ENCODE results near the gene AHSA1. TPM values are rescaled to one million over a fixed set of nuclear protein-coding genes. Genes with fewer than 3 reads are reported as not detected.

AHSA1 gene
- polyA plus RNA-seq, 1 of the 3 experiments (the other 2 are of a cell fraction) = 366 TPM

DNA sequence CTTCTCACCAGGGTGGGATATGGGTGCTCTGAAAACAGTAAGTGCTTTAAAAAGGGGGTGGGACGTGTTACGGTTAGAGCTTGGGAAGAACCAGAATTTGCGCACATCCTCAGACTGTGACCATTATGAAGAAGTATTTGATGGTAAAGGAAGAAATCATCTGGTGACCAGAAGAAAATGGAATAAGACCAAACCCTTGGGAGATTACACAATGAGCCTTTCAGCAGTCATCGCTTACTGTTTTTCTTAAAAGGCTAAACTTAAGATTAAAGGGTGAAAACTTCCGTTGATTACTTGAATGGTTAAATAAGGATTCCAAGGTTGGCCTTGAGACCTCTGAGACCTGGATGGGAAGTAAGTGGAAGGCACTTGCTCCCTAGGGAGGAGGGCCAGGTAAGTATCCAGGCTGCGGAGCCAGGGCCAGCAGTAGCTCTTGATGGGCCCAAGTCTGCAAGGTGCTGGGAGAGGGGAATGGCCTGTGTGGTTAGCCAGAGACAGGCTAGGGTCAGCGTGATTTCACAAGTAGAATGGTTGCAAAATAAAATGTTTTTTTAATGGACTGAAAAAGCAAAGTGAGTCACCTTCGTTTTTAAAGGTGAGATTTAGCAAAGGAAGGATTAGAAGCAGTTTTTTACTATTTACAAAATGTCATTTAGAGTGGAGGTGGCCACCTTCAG is 53.7 kb downstream of the AHSA1 start:
- 92% methylated on average over 8 of the region's 8 CpGs for WGBS (ENCODE audit: low lambda C conversion rate)
- H3K4me3 ChIP-seq (ENCODE audit: low read depth in 2 of 2, low read length in 1 of 2) = no peak overlapping the region
- H3K36me3 ChIP-seq (replicated peaks in 1 of 2; ENCODE audit: control insufficient read depth in 1 of 2, insufficient read depth in 2 of 2, low read length in 1 of 2) = peaks cover 25 to 36% of the 10 kb centered on the region in 2 experiments
- CTCF ChIA-PET = no interaction called here
- no peaks in the 10 kb centered on the region for H3F3A ChIP-seq (replicated peaks; ENCODE audit: insufficient read depth)
- no peak overlapping the region for H3K27ac ChIP-seq (ENCODE audit: low read depth in 2 of 2, low read length in 1 of 2)
- H3K9me2 ChIP-seq = no peaks in the 10 kb centered on the region
- POLR2A ChIA-PET = no interaction called here
- DNase-seq = no peak
- TF ChIP-seq NRF1 (IDR thresholded peaks at IDR 0.05; ENCODE audit: low read depth, low read length) = no peak
- no peaks in the 10 kb centered on the region for H3K4me1 ChIP-seq (ENCODE audit: control insufficient read depth in 1 of 2, insufficient read depth in 2 of 2, low read depth in 1 of 2, low read length in 1 of 2)
- H3K79me2 ChIP-seq (ENCODE audit: insufficient read depth) = no peaks in the 10 kb centered on the region
- H2AFZ ChIP-seq (ENCODE audit: low read depth) = no peak overlapping the region
- H3K27me3 ChIP-seq (ENCODE audit: insufficient read depth) = no peaks in the 10 kb centered on the region
- no peaks in the 10 kb centered on the region for H3K9me3 ChIP-seq
- H3K4me2 ChIP-seq = no peak overlapping the region
- H3K9ac ChIP-seq = no peak overlapping the region
- H4K20me1 ChIP-seq (ENCODE audit: insufficient read depth) = no peaks in the 10 kb centered on the region

DNA sequence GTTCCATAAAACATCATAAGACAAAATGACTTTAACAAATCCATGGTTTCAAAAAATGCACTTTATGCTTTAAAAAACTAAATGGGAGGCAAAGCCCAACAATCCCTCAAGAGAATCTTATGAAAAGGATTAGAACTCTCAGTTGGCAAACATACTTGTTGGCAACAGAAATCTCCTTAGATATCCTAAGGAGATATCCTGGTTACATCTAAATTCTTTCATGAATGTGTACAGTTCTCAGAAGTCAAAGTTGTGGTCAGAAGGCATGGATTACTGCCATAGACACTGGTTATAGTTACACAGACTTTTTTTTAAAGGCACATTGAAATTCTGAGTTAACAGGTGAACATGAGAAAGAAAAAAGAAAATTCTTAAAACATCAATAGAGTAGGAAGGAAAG is 58.2 kb downstream of the AHSA1 start:
- H3K9me3 ChIP-seq = no peaks in the 10 kb centered on the region
- no peak overlapping the region for H2AFZ ChIP-seq (ENCODE audit: low read depth)
- TF ChIP-seq, protein P1, sequence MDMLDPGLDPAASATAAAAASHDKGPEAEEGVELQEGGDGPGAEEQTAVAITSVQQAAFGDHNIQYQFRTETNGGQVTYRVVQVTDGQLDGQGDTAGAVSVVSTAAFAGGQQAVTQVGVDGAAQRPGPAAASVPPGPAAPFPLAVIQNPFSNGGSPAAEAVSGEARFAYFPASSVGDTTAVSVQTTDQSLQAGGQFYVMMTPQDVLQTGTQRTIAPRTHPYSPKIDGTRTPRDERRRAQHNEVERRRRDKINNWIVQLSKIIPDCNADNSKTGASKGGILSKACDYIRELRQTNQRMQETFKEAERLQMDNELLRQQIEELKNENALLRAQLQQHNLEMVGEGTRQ (IDR thresholded peaks at IDR 0.05; ENCODE audit: borderline replicate concordance, low read depth, low read length) = no peak
- TF ChIP-seq, protein P2, sequence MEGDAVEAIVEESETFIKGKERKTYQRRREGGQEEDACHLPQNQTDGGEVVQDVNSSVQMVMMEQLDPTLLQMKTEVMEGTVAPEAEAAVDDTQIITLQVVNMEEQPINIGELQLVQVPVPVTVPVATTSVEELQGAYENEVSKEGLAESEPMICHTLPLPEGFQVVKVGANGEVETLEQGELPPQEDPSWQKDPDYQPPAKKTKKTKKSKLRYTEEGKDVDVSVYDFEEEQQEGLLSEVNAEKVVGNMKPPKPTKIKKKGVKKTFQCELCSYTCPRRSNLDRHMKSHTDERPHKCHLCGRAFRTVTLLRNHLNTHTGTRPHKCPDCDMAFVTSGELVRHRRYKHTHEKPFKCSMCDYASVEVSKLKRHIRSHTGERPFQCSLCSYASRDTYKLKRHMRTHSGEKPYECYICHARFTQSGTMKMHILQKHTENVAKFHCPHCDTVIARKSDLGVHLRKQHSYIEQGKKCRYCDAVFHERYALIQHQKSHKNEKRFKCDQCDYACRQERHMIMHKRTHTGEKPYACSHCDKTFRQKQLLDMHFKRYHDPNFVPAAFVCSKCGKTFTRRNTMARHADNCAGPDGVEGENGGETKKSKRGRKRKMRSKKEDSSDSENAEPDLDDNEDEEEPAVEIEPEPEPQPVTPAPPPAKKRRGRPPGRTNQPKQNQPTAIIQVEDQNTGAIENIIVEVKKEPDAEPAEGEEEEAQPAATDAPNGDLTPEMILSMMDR (IDR thresholded peaks at IDR 0.05) = no peak
- no peak for TF ChIP-seq EZH2phosphoT487 (IDR thresholded peaks at IDR 0.05; ENCODE audit: borderline replicate concordance, low read depth)
- no peak for TF ChIP-seq NFIC (IDR thresholded peaks at IDR 0.05; ENCODE audit: borderline replicate concordance)
- no peak for TF ChIP-seq SMC3 (IDR thresholded peaks at IDR 0.05; ENCODE audit: low read depth, low read length)
- TF ChIP-seq, protein P3, sequence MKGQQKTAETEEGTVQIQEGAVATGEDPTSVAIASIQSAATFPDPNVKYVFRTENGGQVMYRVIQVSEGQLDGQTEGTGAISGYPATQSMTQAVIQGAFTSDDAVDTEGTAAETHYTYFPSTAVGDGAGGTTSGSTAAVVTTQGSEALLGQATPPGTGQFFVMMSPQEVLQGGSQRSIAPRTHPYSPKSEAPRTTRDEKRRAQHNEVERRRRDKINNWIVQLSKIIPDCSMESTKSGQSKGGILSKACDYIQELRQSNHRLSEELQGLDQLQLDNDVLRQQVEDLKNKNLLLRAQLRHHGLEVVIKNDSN (IDR thresholded peaks at IDR 0.05; ENCODE audit: borderline replicate concordance, low read depth) = no peak
- TF ChIP-seq MEF2A (IDR thresholded peaks at IDR 0.05; ENCODE audit: borderline replicate concordance, low read depth) = no peak
- no peak for DNase-seq
- no peaks in the 10 kb centered on the region for H4K20me1 ChIP-seq (ENCODE audit: insufficient read depth)
- H3K27ac ChIP-seq (ENCODE audit: low read depth in 2 of 2, low read length in 1 of 2) = no peak overlapping the region
- H3K27me3 ChIP-seq (ENCODE audit: insufficient read depth) = no peaks in the 10 kb centered on the region
- H3F3A ChIP-seq (replicated peaks; ENCODE audit: insufficient read depth) = no peaks in the 10 kb centered on the region
- no peak overlapping the region for H3K9ac ChIP-seq
- no peaks in the 10 kb centered on the region for H3K9me2 ChIP-seq
- H3K36me3 ChIP-seq (replicated peaks in 1 of 2; ENCODE audit: control insufficient read depth in 1 of 2, insufficient read depth in 2 of 2, low read length in 1 of 2) = peaks cover 37 to 39% of the 10 kb centered on the region in 2 experiments
- no peak overlapping the region for H3K4me2 ChIP-seq
- ChIA-PET CTCF (no interaction called here), POLR2A (no interaction called here)
- H3K4me1 ChIP-seq (ENCODE audit: control insufficient read depth in 1 of 2, insufficient read depth in 2 of 2, low read depth in 1 of 2, low read length in 1 of 2) = peaks cover 0 to 3% of the 10 kb centered on the region in 2 experiments; a peak in 1 of 4 replicates
- no peaks in the 10 kb centered on the region for H3K79me2 ChIP-seq (ENCODE audit: insufficient read depth)
- H3K4me3 ChIP-seq (ENCODE audit: low read depth in 2 of 2, low read length in 1 of 2) = no peak overlapping the region

Small RNA genes within 50 kb of the gene (small RNA-seq; reads per million reads assigned to genes)
- 0 to 0.06 (median 0) reads per million in 7 experiments for gene RF00404

Other genes with a start within 250 kb of the AHSA1 start
- not detected in 2 replicates for gene NGB, start 186.9 kb upstream of the AHSA1 start, polyA plus RNA-seq (2012; rRNA removed)
- 19.9 and 22.8 TPM in 2 replicates for gene POMT2, start 137.2 kb upstream of the AHSA1 start, polyA plus RNA-seq (2012; rRNA removed)
- gene GSTZ1, start 137.1 kb upstream of the AHSA1 start, polyA plus RNA-seq (2012; rRNA removed) = 43.1 and 53.7 TPM in 2 replicates
- 2.3 and 3.2 TPM in 2 replicates for gene TMED8, start 81.0 kb upstream of the AHSA1 start, polyA plus RNA-seq (2012; rRNA removed)
- 1.7 and 3.0 TPM in 2 replicates for gene SAMD15, start 80.7 kb upstream of the AHSA1 start, polyA plus RNA-seq (2012; rRNA removed)
- 0.21 and 0.37 TPM in 2 replicates for gene NOXRED1, start 34.6 kb upstream of the AHSA1 start, polyA plus RNA-seq (2012; rRNA removed)
- gene VIPAS39, start 492 bp upstream of the AHSA1 start, polyA plus RNA-seq (2012; rRNA removed) = 20.8 and 29.2 TPM in 2 replicates
- 0.08 and 0.20 TPM in 2 replicates for gene ISM2, start 40.7 kb downstream of the AHSA1 start, polyA plus RNA-seq (2012; rRNA removed)
- 10.2 and 14.4 TPM in 2 replicates for gene SPTLC2, start 158.5 kb downstream of the AHSA1 start, polyA plus RNA-seq (2012; rRNA removed)
- 10.7 and 12.7 TPM in 2 replicates for gene ALKBH1, start 249.9 kb downstream of the AHSA1 start, polyA plus RNA-seq (2012; rRNA removed)

All from SK-N-SH (cell line).